Measurements from ENCODE around the gene ST6GALNAC1.

The ST6GALNAC1 gene

GRCh38 chr17:76643553-76644148 is at the start of gene ST6GALNAC1:
Gene ST6GALNAC1, minus strand, starts transcription at chr17:76643757. Its CDS starts 119 bp downstream, at chr17:76643638.
- Histone ChIP-seq H3K79me2 (ENCODE audit: control insufficient read depth, insufficient read depth, low read length, unreplicated experiment) (no peaks in the 10 kb centered on the region), H3K27me3 (ENCODE audit: insufficient read depth, low read length) (peaks cover 17% of the 10 kb centered on the region; the same call in 1 of the 2 replicates), H3K27ac (ENCODE audit: low read depth, low read length) (no peak within 1 kb of the TSS), H3K4me1 (ENCODE audit: control insufficient read depth, insufficient read depth, low read length, unreplicated experiment) (no peaks in the 10 kb centered on the region), H3K36me3 (ENCODE audit: insufficient read depth, low read length) (no peaks in the 10 kb centered on the region), H2AFZ (ENCODE audit: low read length, unreplicated experiment) (no peak within 1 kb of the TSS), H3K4me3 (ENCODE audit: low read depth, low read length) (no peak within 1 kb of the TSS)

GRCh38 chr17:76691379-76692191 is 48.0 kb upstream of the ST6GALNAC1 start:
- no peak overlapping the region for H3K4me3 ChIP-seq (ENCODE audit: low read depth, low read length)
- H3K27me3 ChIP-seq (ENCODE audit: insufficient read depth, low read length), result no peaks in the 10 kb centered on the region
- no peaks in the 10 kb centered on the region for H3K36me3 ChIP-seq (ENCODE audit: insufficient read depth, low read length)
- H3K27ac ChIP-seq (ENCODE audit: low read depth, low read length), result no peak overlapping the region
- no peak overlapping the region for H2AFZ ChIP-seq (ENCODE audit: low read length, unreplicated experiment)
- H3K79me2 ChIP-seq (ENCODE audit: control insufficient read depth, insufficient read depth, low read length, unreplicated experiment), result peaks cover 53% of the 10 kb centered on the region
- peaks cover 50% of the 10 kb centered on the region for H3K4me1 ChIP-seq (ENCODE audit: control insufficient read depth, insufficient read depth, low read length, unreplicated experiment)

- Histone ChIP-seq H3K79me2 (ENCODE audit: control insufficient read depth, insufficient read depth, low read length, unreplicated experiment) (peaks cover 45% of the 10 kb centered on the region), H3K27ac (ENCODE audit: low read depth, low read length) (no peak overlapping the region), H3K27me3 (ENCODE audit: insufficient read depth, low read length) (no peaks in the 10 kb centered on the region), H2AFZ (ENCODE audit: low read length, unreplicated experiment) (no peak overlapping the region), H3K36me3 (ENCODE audit: insufficient read depth, low read length) (no peaks in the 10 kb centered on the region), H3K4me3 (ENCODE audit: low read depth, low read length) (no peak overlapping the region), H3K4me1 (ENCODE audit: control insufficient read depth, insufficient read depth, low read length, unreplicated experiment) (peaks cover 47% of the 10 kb centered on the region)
Measured at GRCh38 chr17:76690596-76691280, 47.2 kb upstream of the ST6GALNAC1 start.

DNA sequence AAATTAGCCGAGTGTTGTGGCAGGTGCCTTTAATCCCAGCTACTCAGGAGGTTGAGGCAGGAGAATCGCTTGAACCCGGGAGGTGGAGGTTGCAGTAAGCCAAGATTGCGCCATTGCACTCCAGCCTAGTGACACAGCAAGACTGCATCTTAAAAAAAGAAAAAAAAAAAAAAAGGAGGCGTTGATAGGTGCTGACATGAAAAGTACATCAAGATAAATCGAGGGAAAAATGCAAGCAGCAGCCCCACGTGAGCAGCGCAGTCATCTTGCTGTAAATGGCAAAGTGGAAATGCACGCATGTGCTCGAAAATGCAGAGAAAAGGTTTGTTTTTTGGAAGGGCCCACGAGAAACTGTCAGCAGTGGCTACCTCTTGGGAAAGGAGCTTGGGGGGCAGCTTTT is 46.3 kb upstream of the ST6GALNAC1 start:
- H3K27ac ChIP-seq (ENCODE audit: low read depth, low read length), result peak overlapping the region; percentile 90; the same call in 1 of the 2 replicates
- no peak overlapping the region for H3K4me3 ChIP-seq (ENCODE audit: low read depth, low read length)
- no peaks in the 10 kb centered on the region for H3K36me3 ChIP-seq (ENCODE audit: insufficient read depth, low read length)
- H3K4me1 ChIP-seq (ENCODE audit: control insufficient read depth, insufficient read depth, low read length, unreplicated experiment), result peaks cover 42% of the 10 kb centered on the region
- peaks cover 37% of the 10 kb centered on the region for H3K79me2 ChIP-seq (ENCODE audit: control insufficient read depth, insufficient read depth, low read length, unreplicated experiment)
- no peak overlapping the region for H2AFZ ChIP-seq (ENCODE audit: low read length, unreplicated experiment)
- H3K27me3 ChIP-seq (ENCODE audit: insufficient read depth, low read length), result no peaks in the 10 kb centered on the region

DNA sequence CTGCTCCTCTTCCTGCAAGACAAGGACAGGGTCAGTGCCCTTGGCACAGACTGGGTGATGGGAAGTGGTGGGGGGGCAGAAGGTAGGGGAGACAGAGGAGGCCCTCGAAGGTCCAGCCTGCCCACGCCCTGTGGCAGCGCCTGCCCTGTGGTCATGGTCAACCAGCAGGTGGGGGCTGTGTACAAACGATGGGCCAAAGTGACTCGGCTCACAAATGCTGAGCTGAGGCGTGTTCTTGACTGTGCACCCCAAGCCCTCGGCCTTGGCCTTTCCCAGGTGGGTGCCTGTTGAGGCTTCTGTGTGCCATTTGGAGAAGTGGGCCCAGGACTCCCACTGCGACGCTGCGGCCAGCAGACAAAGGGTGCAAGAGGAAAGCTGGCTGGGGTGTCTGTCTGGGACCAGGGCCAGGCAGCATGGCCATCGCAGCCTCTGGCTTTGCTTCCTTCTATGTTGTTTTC is 44.6 kb upstream of the ST6GALNAC1 start:
- H3K4me3 ChIP-seq (ENCODE audit: low read depth, low read length), result peak overlapping the region; percentile 8; the same call in 1 of the 2 replicates
- peaks cover 29% of the 10 kb centered on the region for H3K79me2 ChIP-seq (ENCODE audit: control insufficient read depth, insufficient read depth, low read length, unreplicated experiment)
- peak overlapping the region; percentile 90 for H3K27ac ChIP-seq (ENCODE audit: low read depth, low read length)
- H3K36me3 ChIP-seq (ENCODE audit: insufficient read depth, low read length), result 0 out of 2 replicates have a peak, but pooled peaks cover 4% of the 10 kb centered on the region
- H3K27me3 ChIP-seq (ENCODE audit: insufficient read depth, low read length), result no peaks in the 10 kb centered on the region
- H2AFZ ChIP-seq (ENCODE audit: low read length, unreplicated experiment), result no peak overlapping the region
- peaks cover 34% of the 10 kb centered on the region for H3K4me1 ChIP-seq (ENCODE audit: control insufficient read depth, insufficient read depth, low read length, unreplicated experiment)

- Histone ChIP-seq H3K27ac (ENCODE audit: low read depth, low read length) (peak overlapping the region; percentile 90), H3K79me2 (ENCODE audit: control insufficient read depth, insufficient read depth, low read length, unreplicated experiment) (peaks cover 26% of the 10 kb centered on the region), H3K4me1 (ENCODE audit: control insufficient read depth, insufficient read depth, low read length, unreplicated experiment) (peaks cover 35% of the 10 kb centered on the region), H3K36me3 (ENCODE audit: insufficient read depth, low read length) (0 out of 2 replicates have a peak, but pooled peaks cover 4% of the 10 kb centered on the region), H3K27me3 (ENCODE audit: insufficient read depth, low read length) (no peaks in the 10 kb centered on the region), H2AFZ (ENCODE audit: low read length, unreplicated experiment) (no peak overlapping the region), H3K4me3 (ENCODE audit: low read depth, low read length) (no peak overlapping the region)
Measured at GRCh38 chr17:76687298-76688164, 44.0 kb upstream of the ST6GALNAC1 start.

DNA sequence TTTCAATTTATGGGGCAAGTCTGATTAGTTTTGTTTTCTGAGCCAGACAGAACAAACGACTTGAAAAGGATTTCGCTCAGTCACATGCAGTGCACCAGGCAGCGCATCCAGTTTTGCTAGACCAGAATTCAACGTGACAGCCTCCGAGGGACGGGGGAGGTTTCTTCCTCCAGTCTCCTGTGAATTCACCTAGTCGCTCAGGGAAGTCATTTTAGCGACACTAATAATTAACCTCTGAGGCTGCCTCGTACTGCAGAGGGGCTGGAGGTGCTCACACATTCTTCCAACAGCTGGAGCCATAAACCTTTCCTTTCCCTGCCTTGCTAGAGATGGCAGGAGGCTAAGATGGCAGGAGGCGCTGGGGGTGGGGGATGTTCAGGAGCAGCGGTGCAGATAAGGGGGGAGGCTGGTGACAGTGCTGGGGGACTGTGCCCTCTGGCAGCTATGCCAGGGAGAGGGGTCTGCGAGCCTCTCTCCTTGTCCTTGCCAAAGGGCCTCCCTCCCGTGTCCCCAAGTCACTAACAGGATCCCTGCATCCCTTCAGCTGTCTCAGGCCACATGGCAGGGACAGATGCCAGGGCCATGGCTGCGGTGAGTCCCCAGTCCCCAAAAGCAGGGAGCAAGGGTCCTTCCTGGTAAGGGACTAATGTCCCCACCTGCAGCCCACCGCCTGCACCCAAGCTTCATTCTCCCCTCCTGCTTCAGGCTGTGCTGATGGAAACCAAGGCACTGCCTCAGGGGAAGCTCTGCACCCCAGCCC is 43.2 kb upstream of the ST6GALNAC1 start:
- Histone ChIP-seq H3K4me1 (ENCODE audit: control insufficient read depth, insufficient read depth, low read length, unreplicated experiment) (peaks cover 43% of the 10 kb centered on the region), H3K27me3 (ENCODE audit: insufficient read depth, low read length) (no peaks in the 10 kb centered on the region), H3K4me3 (ENCODE audit: low read depth, low read length) (no peak overlapping the region), H3K79me2 (ENCODE audit: control insufficient read depth, insufficient read depth, low read length, unreplicated experiment) (peaks cover 19% of the 10 kb centered on the region), H2AFZ (ENCODE audit: low read length, unreplicated experiment) (no peak overlapping the region), H3K36me3 (ENCODE audit: insufficient read depth, low read length) (0 out of 2 replicates have a peak, but pooled peaks cover 4% of the 10 kb centered on the region), H3K27ac (ENCODE audit: low read depth, low read length) (no peak overlapping the region; the same call in 1 of the 2 replicates)

GRCh38 chr17:76685846-76686245 is 42.3 kb upstream of the ST6GALNAC1 start:
- Histone ChIP-seq H3K4me3 (ENCODE audit: low read depth, low read length) (no peak overlapping the region), H3K27ac (ENCODE audit: low read depth, low read length) (no peak overlapping the region), H3K4me1 (ENCODE audit: control insufficient read depth, insufficient read depth, low read length, unreplicated experiment) (peaks cover 47% of the 10 kb centered on the region), H3K36me3 (ENCODE audit: insufficient read depth, low read length) (0 out of 2 replicates have a peak, but pooled peaks cover 4% of the 10 kb centered on the region), H2AFZ (ENCODE audit: low read length, unreplicated experiment) (no peak overlapping the region), H3K79me2 (ENCODE audit: control insufficient read depth, insufficient read depth, low read length, unreplicated experiment) (peaks cover 11% of the 10 kb centered on the region), H3K27me3 (ENCODE audit: insufficient read depth, low read length) (no peaks in the 10 kb centered on the region)

DNA sequence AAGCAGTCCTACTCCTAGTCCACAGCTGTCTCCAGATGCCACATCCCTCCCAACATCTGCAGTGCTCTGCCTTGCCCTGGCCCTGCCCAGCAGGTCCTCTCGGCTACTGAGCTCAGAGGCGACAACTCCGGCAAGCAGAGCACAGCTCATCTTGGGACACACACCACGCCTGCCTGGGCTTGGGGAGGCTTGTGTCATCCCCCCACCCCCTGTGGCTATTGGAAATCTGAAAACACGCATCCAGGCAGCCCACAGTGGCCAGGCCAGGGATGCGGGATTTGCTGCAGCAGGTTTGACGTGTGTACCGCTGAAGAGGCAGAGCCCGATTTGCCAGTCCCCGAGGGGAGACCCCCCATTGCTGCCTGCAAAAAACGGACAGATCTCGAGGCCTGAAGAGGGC is 41.8 kb upstream of the ST6GALNAC1 start:
- H3K79me2 ChIP-seq (ENCODE audit: control insufficient read depth, insufficient read depth, low read length, unreplicated experiment), result peaks cover 6% of the 10 kb centered on the region
- H3K36me3 ChIP-seq (ENCODE audit: insufficient read depth, low read length), result 0 out of 2 replicates have a peak, but pooled peaks cover 4% of the 10 kb centered on the region
- no peak overlapping the region for H3K4me3 ChIP-seq (ENCODE audit: low read depth, low read length)
- H3K27ac ChIP-seq (ENCODE audit: low read depth, low read length), result no peak overlapping the region
- no peaks in the 10 kb centered on the region for H3K27me3 ChIP-seq (ENCODE audit: insufficient read depth, low read length)
- no peak overlapping the region for H2AFZ ChIP-seq (ENCODE audit: low read length, unreplicated experiment)
- peaks cover 47% of the 10 kb centered on the region for H3K4me1 ChIP-seq (ENCODE audit: control insufficient read depth, insufficient read depth, low read length, unreplicated experiment)
